Measurements from ENCODE around the gene FGF18.

Gene FGF18

GRCh38 chr5:171506951-171507350, 87.5 kb downstream of the FGF18 start:
- no peak for FAIRE-seq
